HepG2 (cell line): ENCODE measurements around the gene OXLD1. TPM values are rescaled to one million over a fixed set of nuclear protein-coding genes. Genes with fewer than 3 reads are reported as not detected.

Source experiments
- CC2D1A ChIP-seq: sonication (generic); formaldehyde crosslinking; IDR thresholded peaks from 2 replicates; pipeline ENCODE4 v1.8.1; 2023; ENCODE audit warnings: mild to moderate bottlenecking, missing genetic modification reagents
- GTF3A ChIP-seq: sonication (generic); formaldehyde crosslinking; conservative IDR thresholded peaks from 2 replicates; pipeline ENCODE4 v1.4.0; 2020; ENCODE audit warnings: mild to moderate bottlenecking, missing genetic modification reagents
- GZF1 ChIP-seq: sonication (generic); formaldehyde crosslinking; IDR thresholded peaks from 2 replicates; pipeline ENCODE4 v1.5.1; 2020; ENCODE audit warnings: mild to moderate bottlenecking, missing genetic modification reagents
- HDAC1 ChIP-seq: sonication (generic); formaldehyde crosslinking; IDR thresholded peaks from 2 replicates; pipeline ENCODE4 v1.5.1; 2020; ENCODE audit warnings: mild to moderate bottlenecking, missing genetic modification reagents
- MEIS2 ChIP-seq: sonication (generic); formaldehyde crosslinking; IDR thresholded peaks from 2 replicates; pipeline ENCODE4 v1.9.0; 2021; ENCODE audit warnings: mild to moderate bottlenecking, missing genetic modification reagents
- NFYB ChIP-seq: sonication (generic); formaldehyde crosslinking; IDR thresholded peaks from 2 replicates; pipeline ENCODE4 v1.4.0; 2020; ENCODE audit warnings: missing genetic modification reagents
- PCBP1 ChIP-seq: fragments of 200-400 bp; formaldehyde crosslinking; IDR thresholded peaks from 2 replicates; pipeline ENCODE4 v1.6.1; 2017; ENCODE audit warnings: mild to moderate bottlenecking, low read depth, low read length, borderline replicate concordance
- REXO4 ChIP-seq: sonication (generic); formaldehyde crosslinking; IDR thresholded peaks from 2 replicates; pipeline ENCODE4 v1.8.0; 2022; ENCODE audit warnings: missing genetic modification reagents, mild to moderate bottlenecking, borderline replicate concordance
- ZNF205 ChIP-seq: IDR thresholded peaks from 2 replicates; pipeline ENCODE4 v1.6.1; 2018; ENCODE audit warnings: missing biosample characterization, missing genetic modification reagents
- ZNF333 ChIP-seq: sonication (generic); formaldehyde crosslinking; IDR thresholded peaks from 2 replicates; pipeline ENCODE4 v1.4.0; 2020; ENCODE audit warnings: mild to moderate bottlenecking, missing genetic modification reagents, borderline replicate concordance
- ZNF383 ChIP-seq: sonication (generic); formaldehyde crosslinking; IDR thresholded peaks from 2 replicates; pipeline ENCODE4 v1.4.0; 2020; ENCODE audit warnings: missing genetic modification reagents, mild to moderate bottlenecking, borderline replicate concordance
- ZNF496 ChIP-seq: sonication (generic); formaldehyde crosslinking; IDR thresholded peaks from 2 replicates; pipeline ENCODE4 v1.8.1; 2023; ENCODE audit warnings: mild to moderate bottlenecking, moderate library complexity, missing genetic modification reagents; ENCODE audit not compliant: insufficient replicate concordance
- ZNF562 ChIP-seq: sonication (generic); formaldehyde crosslinking; IDR thresholded peaks from 2 replicates; pipeline ENCODE4 v1.8.0; 2022; ENCODE audit warnings: missing genetic modification reagents, borderline replicate concordance
- ZNF766 ChIP-seq: sonication (generic); formaldehyde crosslinking; IDR thresholded peaks from 2 replicates; pipeline ENCODE4 v1.5.0; 2020; ENCODE audit warnings: missing genetic modification reagents, borderline replicate concordance
- ZNF768 ChIP-seq: sonication (generic); formaldehyde crosslinking; IDR thresholded peaks from 2 replicates; pipeline ENCODE4 v1.4.0; 2020; ENCODE audit warnings: missing genetic modification reagents
- ZNF773 ChIP-seq: sonication (generic); formaldehyde crosslinking; IDR thresholded peaks from 2 replicates; pipeline ENCODE4 v1.4.0; 2020; ENCODE audit warnings: missing genetic modification reagents, borderline replicate concordance
- ZNF776 ChIP-seq: sonication (generic); formaldehyde crosslinking; IDR thresholded peaks from 2 replicates; pipeline ENCODE4 v1.4.0; 2020; ENCODE audit warnings: mild to moderate bottlenecking, missing genetic modification reagents
- ZSCAN9 ChIP-seq: IDR thresholded peaks from 2 replicates; pipeline ENCODE4 v1.6.1; 2016; ENCODE audit warnings: borderline replicate concordance
- polyA plus RNA-seq, 8 experiments: library from polyadenylated mRNA; depleted of rRNA in 3 of 8; stranded (reverse) in 7 of 8; unstranded in 1 of 8; fragments of >200 nt; fragmentation: Illumina TruSeq in 4 of 8; extraction: Trizol in 4 of 8; gene quantifications; 2 replicates each; pipeline versions ENCODE4 v1.2.1 to v1.2.3, GENCODE V29; 2011 to 2016; ENCODE audit warnings: low read depth in 4 of 8, missing spikeins in 1 of 8, mixed read lengths in 1 of 8; ENCODE audit not compliant: insufficient read depth in 1 of 8
- total RNA-seq, 5 experiments: library from RNA; depleted of rRNA; stranded (reverse); fragments of >200 nt; fragmentation: Illumina TruSeq; extraction: Trizol; gene quantifications; 2 replicates each; pipeline ENCODE4 v1.2.3, GENCODE V29; 2016; ENCODE audit warnings: low read depth in 1 of 5
- TF ChIP-seq, protein P1 (sequence below): sonication (generic); formaldehyde crosslinking; IDR thresholded peaks from 2 replicates; pipeline ENCODE4 v1.4.0; 2020; ENCODE audit warnings: low read depth, missing genetic modification reagents
- TF ChIP-seq, protein P2 (sequence below): sonication (generic); formaldehyde crosslinking; IDR thresholded peaks from 2 replicates; pipeline ENCODE4 v1.8.1; 2023; ENCODE audit warnings: missing genetic modification reagents, mild to moderate bottlenecking, borderline replicate concordance
- TF ChIP-seq, protein P3 (sequence below): sonication (generic); formaldehyde crosslinking; IDR thresholded peaks from 2 replicates; pipeline ENCODE4 v1.4.0; 2020; ENCODE audit warnings: missing genetic modification reagents
- TF ChIP-seq, protein P4 (sequence below): sonication (generic); formaldehyde crosslinking; IDR thresholded peaks from 2 replicates; pipeline ENCODE4 v1.4.0; 2020; ENCODE audit warnings: missing genetic modification reagents, borderline replicate concordance

Gene OXLD1
- total and polyA plus RNA-seq, 2 of the 13 experiments (the other 11 are each of a cell fraction or from before 2014, with no cell fraction given): 27.1 to 37.5 TPM

DNA sequence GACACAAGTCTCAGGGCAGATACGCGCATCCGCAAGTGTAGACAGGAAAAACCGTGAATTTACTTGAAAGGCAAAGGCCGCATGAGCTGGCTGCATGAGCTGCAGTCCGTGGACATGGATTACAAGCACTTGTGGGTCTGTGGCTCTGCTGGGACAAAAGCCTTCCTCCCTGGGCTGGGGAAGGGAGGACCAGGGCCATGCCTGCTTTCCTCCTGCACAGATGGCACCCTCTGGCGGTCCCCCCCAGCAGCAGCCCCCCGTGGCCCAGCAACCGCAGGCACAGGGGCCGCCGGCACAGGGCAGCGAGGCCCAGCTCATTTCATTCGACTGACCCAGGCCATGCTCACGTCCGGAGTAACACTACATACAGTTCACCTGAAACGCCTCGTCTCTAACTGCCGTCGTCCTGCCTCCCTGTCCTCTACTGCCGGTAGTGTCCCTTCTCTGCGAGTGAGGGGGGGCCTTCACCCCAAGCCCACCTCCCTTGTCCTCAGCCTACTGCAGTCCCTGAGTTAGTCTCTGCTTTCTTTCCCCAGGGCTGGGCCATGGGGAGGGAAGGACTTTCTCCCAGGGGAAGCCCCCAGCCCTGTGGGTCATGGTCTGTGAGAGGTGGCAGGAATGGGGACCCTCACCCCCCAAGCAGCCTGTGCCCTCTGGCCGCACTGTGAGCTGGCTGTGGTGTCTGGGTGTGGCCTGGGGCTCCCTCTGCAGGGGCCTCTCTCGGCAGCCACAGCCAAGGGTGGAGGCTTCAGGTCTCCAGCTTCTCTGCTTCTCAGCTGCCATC, 35.1 kb upstream of the OXLD1 start (continued):
- TF ChIP-seq, protein P1, sequence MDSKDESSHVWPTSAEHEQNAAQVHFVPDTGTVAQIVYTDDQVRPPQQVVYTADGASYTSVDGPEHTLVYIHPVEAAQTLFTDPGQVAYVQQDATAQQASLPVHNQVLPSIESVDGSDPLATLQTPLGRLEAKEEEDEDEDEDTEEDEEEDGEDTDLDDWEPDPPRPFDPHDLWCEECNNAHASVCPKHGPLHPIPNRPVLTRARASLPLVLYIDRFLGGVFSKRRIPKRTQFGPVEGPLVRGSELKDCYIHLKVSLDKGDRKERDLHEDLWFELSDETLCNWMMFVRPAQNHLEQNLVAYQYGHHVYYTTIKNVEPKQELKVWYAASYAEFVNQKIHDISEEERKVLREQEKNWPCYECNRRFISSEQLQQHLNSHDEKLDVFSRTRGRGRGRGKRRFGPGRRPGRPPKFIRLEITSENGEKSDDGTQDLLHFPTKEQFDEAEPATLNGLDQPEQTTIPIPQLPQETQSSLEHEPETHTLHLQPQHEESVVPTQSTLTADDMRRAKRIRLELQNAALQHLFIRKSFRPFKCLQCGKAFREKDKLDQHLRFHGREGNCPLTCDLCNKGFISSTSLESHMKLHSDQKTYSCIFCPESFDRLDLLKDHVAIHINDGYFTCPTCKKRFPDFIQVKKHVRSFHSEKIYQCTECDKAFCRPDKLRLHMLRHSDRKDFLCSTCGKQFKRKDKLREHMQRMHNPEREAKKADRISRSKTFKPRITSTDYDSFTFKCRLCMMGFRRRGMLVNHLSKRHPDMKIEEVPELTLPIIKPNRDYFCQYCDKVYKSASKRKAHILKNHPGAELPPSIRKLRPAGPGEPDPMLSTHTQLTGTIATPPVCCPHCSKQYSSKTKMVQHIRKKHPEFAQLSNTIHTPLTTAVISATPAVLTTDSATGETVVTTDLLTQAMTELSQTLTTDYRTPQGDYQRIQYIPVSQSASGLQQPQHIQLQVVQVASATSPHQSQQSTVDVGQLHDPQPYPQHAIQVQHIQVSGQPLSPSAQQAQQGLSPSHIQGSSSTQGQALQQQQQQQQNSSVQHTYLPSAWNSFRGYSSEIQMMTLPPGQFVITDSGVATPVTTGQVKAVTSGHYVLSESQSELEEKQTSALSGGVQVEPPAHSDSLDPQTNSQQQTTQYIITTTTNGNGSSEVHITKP (CRISPR knock-in tag): no peak
- 0 out of 2 replicates have a peak, but pooled peaks have one; percentile 36 for TF ChIP-seq ZNF205 (CRISPR knock-in tag)
- TF ChIP-seq GTF3A: no peak
- no peak for TF ChIP-seq REXO4 (CRISPR knock-in tag)
- TF ChIP-seq, protein P2, sequence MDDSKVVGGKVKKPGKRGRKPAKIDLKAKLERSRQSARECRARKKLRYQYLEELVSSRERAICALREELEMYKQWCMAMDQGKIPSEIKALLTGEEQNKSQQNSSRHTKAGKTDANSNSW (CRISPR knock-in tag): no peak
- TF ChIP-seq, protein P3, sequence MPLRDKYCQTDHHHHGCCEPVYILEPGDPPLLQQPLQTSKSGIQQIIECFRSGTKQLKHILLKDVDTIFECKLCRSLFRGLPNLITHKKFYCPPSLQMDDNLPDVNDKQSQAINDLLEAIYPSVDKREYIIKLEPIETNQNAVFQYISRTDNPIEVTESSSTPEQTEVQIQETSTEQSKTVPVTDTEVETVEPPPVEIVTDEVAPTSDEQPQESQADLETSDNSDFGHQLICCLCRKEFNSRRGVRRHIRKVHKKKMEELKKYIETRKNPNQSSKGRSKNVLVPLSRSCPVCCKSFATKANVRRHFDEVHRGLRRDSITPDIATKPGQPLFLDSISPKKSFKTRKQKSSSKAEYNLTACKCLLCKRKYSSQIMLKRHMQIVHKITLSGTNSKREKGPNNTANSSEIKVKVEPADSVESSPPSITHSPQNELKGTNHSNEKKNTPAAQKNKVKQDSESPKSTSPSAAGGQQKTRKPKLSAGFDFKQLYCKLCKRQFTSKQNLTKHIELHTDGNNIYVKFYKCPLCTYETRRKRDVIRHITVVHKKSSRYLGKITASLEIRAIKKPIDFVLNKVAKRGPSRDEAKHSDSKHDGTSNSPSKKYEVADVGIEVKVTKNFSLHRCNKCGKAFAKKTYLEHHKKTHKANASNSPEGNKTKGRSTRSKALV (CRISPR knock-in tag): no peak
- no peak for TF ChIP-seq ZNF776 (CRISPR knock-in tag)
- no peak for TF ChIP-seq MEIS2
- TF ChIP-seq ZNF562 (CRISPR knock-in tag): no peak
- TF ChIP-seq HDAC1 (CRISPR knock-in tag): no peak
- TF ChIP-seq NFYB (CRISPR knock-in tag): no peak
- TF ChIP-seq ZNF773 (CRISPR knock-in tag): no peak
- TF ChIP-seq ZNF496 (CRISPR knock-in tag): no peak
- TF ChIP-seq, protein P4, sequence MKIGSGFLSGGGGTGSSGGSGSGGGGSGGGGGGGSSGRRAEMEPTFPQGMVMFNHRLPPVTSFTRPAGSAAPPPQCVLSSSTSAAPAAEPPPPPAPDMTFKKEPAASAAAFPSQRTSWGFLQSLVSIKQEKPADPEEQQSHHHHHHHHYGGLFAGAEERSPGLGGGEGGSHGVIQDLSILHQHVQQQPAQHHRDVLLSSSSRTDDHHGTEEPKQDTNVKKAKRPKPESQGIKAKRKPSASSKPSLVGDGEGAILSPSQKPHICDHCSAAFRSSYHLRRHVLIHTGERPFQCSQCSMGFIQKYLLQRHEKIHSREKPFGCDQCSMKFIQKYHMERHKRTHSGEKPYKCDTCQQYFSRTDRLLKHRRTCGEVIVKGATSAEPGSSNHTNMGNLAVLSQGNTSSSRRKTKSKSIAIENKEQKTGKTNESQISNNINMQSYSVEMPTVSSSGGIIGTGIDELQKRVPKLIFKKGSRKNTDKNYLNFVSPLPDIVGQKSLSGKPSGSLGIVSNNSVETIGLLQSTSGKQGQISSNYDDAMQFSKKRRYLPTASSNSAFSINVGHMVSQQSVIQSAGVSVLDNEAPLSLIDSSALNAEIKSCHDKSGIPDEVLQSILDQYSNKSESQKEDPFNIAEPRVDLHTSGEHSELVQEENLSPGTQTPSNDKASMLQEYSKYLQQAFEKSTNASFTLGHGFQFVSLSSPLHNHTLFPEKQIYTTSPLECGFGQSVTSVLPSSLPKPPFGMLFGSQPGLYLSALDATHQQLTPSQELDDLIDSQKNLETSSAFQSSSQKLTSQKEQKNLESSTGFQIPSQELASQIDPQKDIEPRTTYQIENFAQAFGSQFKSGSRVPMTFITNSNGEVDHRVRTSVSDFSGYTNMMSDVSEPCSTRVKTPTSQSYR (CRISPR knock-in tag): no peak; the same call in 1 of the 2 replicates
- no peak for TF ChIP-seq CC2D1A (CRISPR knock-in tag)
- TF ChIP-seq ZNF768 (CRISPR knock-in tag): no peak
- TF ChIP-seq ZNF766: no peak
- peak; percentile 72; the same call in 1 of the 2 replicates for TF ChIP-seq ZNF333 (CRISPR knock-in tag)
- no peak for TF ChIP-seq PCBP1
- no peak for TF ChIP-seq ZSCAN9
- no peak for TF ChIP-seq ZNF383 (CRISPR knock-in tag)
- no peak for TF ChIP-seq GZF1 (CRISPR knock-in tag)
